ENCODE data around the gene DDX41. TPM values are rescaled to one million over a fixed set of nuclear protein-coding genes. Genes with fewer than 3 reads are reported as not detected.

Gene DDX41
- total RNA-seq, 1 experiment from 2014 or later: 318 TPM

DNA sequence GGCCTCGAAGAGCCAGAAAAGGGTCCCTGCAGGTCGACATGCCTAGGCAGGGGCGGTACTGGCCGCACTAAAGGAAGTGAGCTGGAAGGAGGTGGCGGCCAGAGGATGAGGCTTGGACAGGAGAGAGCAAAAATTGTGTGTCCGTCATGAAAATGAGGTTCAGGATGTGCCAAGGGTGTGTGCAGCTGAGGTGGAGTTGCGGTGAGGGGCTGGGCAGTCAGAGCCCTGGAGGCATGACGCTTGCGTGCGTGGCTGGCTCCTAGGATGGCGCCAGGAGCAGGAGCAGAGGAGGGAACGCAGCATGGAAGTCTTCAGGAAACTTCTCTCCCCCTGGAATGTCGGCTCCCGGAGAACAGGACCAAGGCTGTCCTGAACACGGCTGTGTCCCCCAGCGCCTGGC lies 13.9 kb downstream of the DDX41 start:
- no peak overlapping the region for H3K27ac ChIP-seq (ENCODE audit: low read length)
- H3K4me2 ChIP-seq (ENCODE audit: low read length): no peak overlapping the region
- ATAC-seq: no peak
- ChIA-PET CTCF (no interaction called here), POLR2A (ENCODE audit: unreplicated experiment) (no interaction called here)
- H4K20me1 ChIP-seq (ENCODE audit: low read length): no peaks in the 10 kb centered on the region
- no peak overlapping the region for H3K4me3 ChIP-seq (ENCODE audit: low read length)
- no peaks in the 10 kb centered on the region for H3K9me2 ChIP-seq (replicated peaks; ENCODE audit: low read length)
- no peaks in the 10 kb centered on the region for H3K36me3 ChIP-seq (ENCODE audit: low read depth, low read length)
- H2AFZ ChIP-seq (ENCODE audit: low read length): no peak overlapping the region
- H3K27me3 ChIP-seq (ENCODE audit: low read length): no peaks in the 10 kb centered on the region
- TF ChIP-seq EZH2 (IDR thresholded peaks at IDR 0.05; ENCODE audit: low read length, unreplicated experiment) (no peak), EZH2phosphoT487 (IDR thresholded peaks at IDR 0.05; ENCODE audit: borderline replicate concordance, low read length) (no peak)
- TF ChIP-seq, protein P1, sequence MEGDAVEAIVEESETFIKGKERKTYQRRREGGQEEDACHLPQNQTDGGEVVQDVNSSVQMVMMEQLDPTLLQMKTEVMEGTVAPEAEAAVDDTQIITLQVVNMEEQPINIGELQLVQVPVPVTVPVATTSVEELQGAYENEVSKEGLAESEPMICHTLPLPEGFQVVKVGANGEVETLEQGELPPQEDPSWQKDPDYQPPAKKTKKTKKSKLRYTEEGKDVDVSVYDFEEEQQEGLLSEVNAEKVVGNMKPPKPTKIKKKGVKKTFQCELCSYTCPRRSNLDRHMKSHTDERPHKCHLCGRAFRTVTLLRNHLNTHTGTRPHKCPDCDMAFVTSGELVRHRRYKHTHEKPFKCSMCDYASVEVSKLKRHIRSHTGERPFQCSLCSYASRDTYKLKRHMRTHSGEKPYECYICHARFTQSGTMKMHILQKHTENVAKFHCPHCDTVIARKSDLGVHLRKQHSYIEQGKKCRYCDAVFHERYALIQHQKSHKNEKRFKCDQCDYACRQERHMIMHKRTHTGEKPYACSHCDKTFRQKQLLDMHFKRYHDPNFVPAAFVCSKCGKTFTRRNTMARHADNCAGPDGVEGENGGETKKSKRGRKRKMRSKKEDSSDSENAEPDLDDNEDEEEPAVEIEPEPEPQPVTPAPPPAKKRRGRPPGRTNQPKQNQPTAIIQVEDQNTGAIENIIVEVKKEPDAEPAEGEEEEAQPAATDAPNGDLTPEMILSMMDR (conservative IDR thresholded peaks at IDR 0.05; ENCODE audit: low read depth, low read length): no peak
- intact Hi-C loops (cut with micrococcal nuclease): loop anchor here (5.0 kb wide), 1 partner anchor 391 kb away; no protein-coding TSS in a partner anchor
- no peaks in the 10 kb centered on the region for H3K79me2 ChIP-seq (ENCODE audit: low read length)
- no peak for DNase-seq
- BruUV-seq (replicated peaks): no TSS peak
- H3K9me3 ChIP-seq (ENCODE audit: low read length): no peaks in the 10 kb centered on the region
- H3K9ac ChIP-seq (ENCODE audit: low read length): no peak overlapping the region
- no peaks in the 10 kb centered on the region for H3F3A ChIP-seq (ENCODE audit: low read length, unreplicated experiment)
- peaks cover 5% of the 10 kb centered on the region; the same call in 1 of the 2 replicates for H3K4me1 ChIP-seq (ENCODE audit: insufficient read depth, low read length)

- no TSS peak for BruUV-seq (replicated peaks)
- TF ChIP-seq, protein P1 (conservative IDR thresholded peaks at IDR 0.05; ENCODE audit: low read depth, low read length): no peak
- no peak for TF ChIP-seq EZH2 (IDR thresholded peaks at IDR 0.05; ENCODE audit: low read length, unreplicated experiment)
- no peak for TF ChIP-seq EZH2phosphoT487 (IDR thresholded peaks at IDR 0.05; ENCODE audit: borderline replicate concordance, low read length)
- intact Hi-C loops (cut with micrococcal nuclease): loop anchor here (1.0 to 5.0 kb wide), 4 partner anchors 47 to 390 kb away; no protein-coding TSS in a partner anchor
- Histone ChIP-seq H2AFZ (ENCODE audit: low read length) (no peak overlapping the region), H3K36me3 (ENCODE audit: low read depth, low read length) (no peaks in the 10 kb centered on the region), H3K27ac (ENCODE audit: low read length) (no peak overlapping the region), H3K9me2 (replicated peaks; ENCODE audit: low read length) (no peaks in the 10 kb centered on the region), H3K4me1 (ENCODE audit: insufficient read depth, low read length) (peaks cover 5% of the 10 kb centered on the region; the same call in 1 of the 2 replicates), H3K4me3 (ENCODE audit: low read length) (no peak overlapping the region), H3K27me3 (ENCODE audit: low read length) (no peaks in the 10 kb centered on the region), H3F3A (ENCODE audit: low read length, unreplicated experiment) (no peaks in the 10 kb centered on the region), H3K9ac (ENCODE audit: low read length) (no peak overlapping the region), H4K20me1 (ENCODE audit: low read length) (no peaks in the 10 kb centered on the region), H3K4me2 (ENCODE audit: low read length) (no peak overlapping the region), H3K79me2 (ENCODE audit: low read length) (peaks cover 2% of the 10 kb centered on the region; the same call in 1 of the 2 replicates), H3K9me3 (ENCODE audit: low read length) (no peaks in the 10 kb centered on the region)
- ChIA-PET POLR2A (ENCODE audit: unreplicated experiment) (no interaction called here), CTCF (interaction anchor here (0.7 kb wide), 1 partner anchor 112 kb away, joined by 4 read pairs; no protein-coding TSS in a partner anchor)
- DNase-seq (no peak), ATAC-seq (no peak)
Observed at GRCh38 chr5:177501874-177502678, 14.7 kb downstream of the DDX41 start.
